Activated CD4-positive, alpha-beta T cell treated with anti-CD3 and anti-CD28 coated beads, Interleukin-2, Interleukin-4, amounts not matched to agents 100 ng/mL and 50 ng/mL, durations not matched to agents 16 hours and 8 hours (primary cell): ENCODE data around the gene ATP2B1.
"Not testable (repeated sequence)": the region's sequence is repeated elsewhere in the genome, so short reads cannot be mapped to it uniquely, and the experiment has no call there.

Source experiments
- DNase-seq: peaks from one replicate; pipeline ENCODE4 v3.0.0-alpha.2; 2020; ENCODE audit warnings: low spot score

The ATP2B1 gene

GRCh38 chr12:89712706-89713105, 4.1 kb upstream of the ATP2B1 start:
- no peak for DNase-seq

GRCh38 chr12:89710873-89711750, 2.5 kb upstream of the ATP2B1 start:
- no peak for DNase-seq

GRCh38 chr12:89709995-89710872, 1.6 kb upstream of the ATP2B1 start:
- peak; percentile 19 for DNase-seq

- DNase-seq, result peak; percentile 98
Observed at GRCh38 chr12:89709157-89709994, 738 bp upstream of the ATP2B1 start.

- DNase-seq, result peak; percentile 25
Observed at GRCh38 chr12:89707703-89708564, 704 bp downstream of the ATP2B1 start.

GRCh38 chr12:89706986-89707702, 1.5 kb downstream of the ATP2B1 start:
- no peak for DNase-seq

- DNase-seq, result no peak
Observed at GRCh38 chr12:89706551-89706950, 2.1 kb downstream of the ATP2B1 start.

- DNase-seq, result no peak
Observed at GRCh38 chr12:89704457-89704856, 4.2 kb downstream of the ATP2B1 start.

GRCh38 chr12:89703768-89704167, 4.9 kb downstream of the ATP2B1 start:
- no peak for DNase-seq

- DNase-seq, result no peak
Observed at GRCh38 chr12:89702503-89702902, 6.1 kb downstream of the ATP2B1 start.

- no peak for DNase-seq
Observed at GRCh38 chr12:89701606-89702206, 6.9 kb downstream of the ATP2B1 start.

- DNase-seq, result no peak
Observed at GRCh38 chr12:89700191-89700810, 8.3 kb downstream of the ATP2B1 start.

- no peak for DNase-seq
Observed at GRCh38 chr12:89698607-89699006, 10.0 kb downstream of the ATP2B1 start.

GRCh38 chr12:89697728-89698127, 10.9 kb downstream of the ATP2B1 start:
- DNase-seq, result not testable (repeated sequence)

- DNase-seq, result no peak
Observed at GRCh38 chr12:89697296-89697695, 11.3 kb downstream of the ATP2B1 start.

GRCh38 chr12:89695830-89696229, 12.8 kb downstream of the ATP2B1 start:
- DNase-seq, result no peak

GRCh38 chr12:89695100-89695499, 13.5 kb downstream of the ATP2B1 start:
- DNase-seq, result no peak

- DNase-seq, result no peak
Observed at GRCh38 chr12:89694542-89694941, 14.1 kb downstream of the ATP2B1 start.

GRCh38 chr12:89693639-89694202, 14.9 kb downstream of the ATP2B1 start:
- no peak for DNase-seq
